HEK293T (cell line): Measurements from ENCODE around the gene PPIL4.

Source experiments
- FOXK2 ChIP-seq: fragments of 450-650 bp; IDR thresholded peaks from 2 replicates; pipeline ENCODE4 v1.6.1; 2016; ENCODE audit warnings: mild to moderate bottlenecking
- HDGF ChIP-seq: fragments of 450-650 bp; IDR thresholded peaks from 2 replicates; pipeline ENCODE4 v1.6.1; 2017; ENCODE audit warnings: antibody characterized with exemption, borderline replicate concordance
- L3MBTL2 ChIP-seq: fragments of 450-650 bp; conservative IDR thresholded peaks from 2 replicates; pipeline ENCODE4 v1.6.1; 2016; ENCODE audit warnings: mild to moderate bottlenecking
- SP1 ChIP-seq: fragments of 450-650 bp; IDR thresholded peaks from 2 replicates; pipeline ENCODE4 v1.6.1; 2017
- SUZ12 ChIP-seq: fragments of 450-650 bp; IDR thresholded peaks from 2 replicates; pipeline ENCODE4 v1.6.1; 2016; ENCODE audit warnings: mild to moderate bottlenecking
- TARDBP ChIP-seq: fragments of 450-650 bp; IDR thresholded peaks from 2 replicates; pipeline ENCODE4 v1.6.1; 2016
- ZNF384 ChIP-seq: fragments of 450-650 bp; IDR thresholded peaks from 2 replicates; pipeline ENCODE4 v1.6.1; 2016
- TF ChIP-seq, protein P1 (sequence below): fragments of 450-650 bp; IDR thresholded peaks from 2 replicates; pipeline ENCODE4 v1.6.1; 2016

GRCh38 chr6:149492798-149493343 is 53.0 kb downstream of the PPIL4 start:
- no peak for TF ChIP-seq SUZ12
- no peak for TF ChIP-seq ZNF384
- no peak for TF ChIP-seq SP1
- no peak for TF ChIP-seq HDGF
- TF ChIP-seq, protein P1, sequence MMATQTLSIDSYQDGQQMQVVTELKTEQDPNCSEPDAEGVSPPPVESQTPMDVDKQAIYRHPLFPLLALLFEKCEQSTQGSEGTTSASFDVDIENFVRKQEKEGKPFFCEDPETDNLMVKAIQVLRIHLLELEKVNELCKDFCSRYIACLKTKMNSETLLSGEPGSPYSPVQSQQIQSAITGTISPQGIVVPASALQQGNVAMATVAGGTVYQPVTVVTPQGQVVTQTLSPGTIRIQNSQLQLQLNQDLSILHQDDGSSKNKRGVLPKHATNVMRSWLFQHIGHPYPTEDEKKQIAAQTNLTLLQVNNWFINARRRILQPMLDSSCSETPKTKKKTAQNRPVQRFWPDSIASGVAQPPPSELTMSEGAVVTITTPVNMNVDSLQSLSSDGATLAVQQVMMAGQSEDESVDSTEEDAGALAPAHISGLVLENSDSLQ, result no peak
- no peak for TF ChIP-seq TARDBP
- no peak for TF ChIP-seq FOXK2
- no peak for TF ChIP-seq L3MBTL2
